Parathyroid adenoma (tissue), 2 donors: ENCODE results near the gene PKP4.

ENCODE experiments used
- H2AFZ ChIP-seq: fragments of 300-600 bp; sonication (generic); one replicate; pipeline ENCODE4 v1.7.0; 2017; ENCODE audit warnings: antibody characterized with exemption, mild to moderate bottlenecking
- H3K27ac ChIP-seq: fragments of 300-600 bp; sonication (generic); one replicate; pipeline ENCODE4 v1.7.0; 2017
- H3K27me3 ChIP-seq: fragments of 300-600 bp; sonication (generic); one replicate; pipeline ENCODE4 v1.7.0; 2017; ENCODE audit warnings: low read length; ENCODE audit not compliant: control insufficient read depth, insufficient read depth
- H3K36me3 ChIP-seq: fragments of 300-600 bp; sonication (generic); one replicate; pipeline ENCODE4 v1.7.0; 2017; ENCODE audit warnings: low read length; ENCODE audit not compliant: control insufficient read depth, insufficient read depth
- H3K4me1 ChIP-seq: fragments of 300-600 bp; sonication (generic); one replicate; pipeline ENCODE4 v1.7.0; 2017; ENCODE audit warnings: control low read depth
- H3K4me2 ChIP-seq: fragments of 300-600 bp; sonication (generic); one replicate; pipeline ENCODE4 v1.7.0; 2017; ENCODE audit warnings: low read length
- H3K4me3 ChIP-seq: fragments of 300-600 bp; sonication (generic); one replicate; pipeline ENCODE4 v1.7.0; 2017; ENCODE audit warnings: low read depth, low read length
- H3K79me2 ChIP-seq: fragments of 300-600 bp; sonication (generic); one replicate; pipeline ENCODE4 v1.7.0; 2017; ENCODE audit warnings: control low read depth
- H3K9ac ChIP-seq: fragments of 300-600 bp; sonication (generic); one replicate; pipeline ENCODE4 v1.7.0; 2017; ENCODE audit warnings: mild to moderate bottlenecking
- H3K9me3 ChIP-seq: fragments of 300-600 bp; sonication (generic); one replicate; pipeline ENCODE4 v1.7.0; 2017; ENCODE audit warnings: low read length; ENCODE audit not compliant: control insufficient read depth
- CTCF ChIP-seq: fragments of 300-600 bp; sonication (generic); IDR thresholded peaks from one replicate; pipeline ENCODE4 v1.7.0; 2017; ENCODE audit warnings: antibody characterized with exemption, mild to moderate bottlenecking
- donor health status: primary hyperparathyroidism.

PKP4 gene

GRCh38 chr2:158664987-158665386 lies 208.2 kb downstream of the PKP4 start:
- Histone ChIP-seq H3K79me2 (no peaks in the 10 kb centered on the region), H3K4me3 (no peak overlapping the region), H3K9me3 (no peaks in the 10 kb centered on the region), H3K36me3 (no peaks in the 10 kb centered on the region), H3K4me1 (no peaks in the 10 kb centered on the region), H3K9ac (no peak overlapping the region), H2AFZ (no peak overlapping the region), H3K4me2 (no peak overlapping the region), H3K27ac (no peak overlapping the region), H3K27me3 (no peaks in the 10 kb centered on the region)
- no peak for TF ChIP-seq CTCF

GRCh38 chr2:158665536-158666302 lies 209.0 kb downstream of the PKP4 start:
- no peak overlapping the region for H3K4me3 ChIP-seq
- H3K4me2 ChIP-seq: no peak overlapping the region
- no peaks in the 10 kb centered on the region for H3K79me2 ChIP-seq
- TF ChIP-seq CTCF: no peak
- H3K9ac ChIP-seq: no peak overlapping the region
- no peak overlapping the region for H2AFZ ChIP-seq
- no peaks in the 10 kb centered on the region for H3K27me3 ChIP-seq
- H3K9me3 ChIP-seq: no peaks in the 10 kb centered on the region
- H3K27ac ChIP-seq: no peak overlapping the region
- no peaks in the 10 kb centered on the region for H3K4me1 ChIP-seq
- H3K36me3 ChIP-seq: no peaks in the 10 kb centered on the region

DNA sequence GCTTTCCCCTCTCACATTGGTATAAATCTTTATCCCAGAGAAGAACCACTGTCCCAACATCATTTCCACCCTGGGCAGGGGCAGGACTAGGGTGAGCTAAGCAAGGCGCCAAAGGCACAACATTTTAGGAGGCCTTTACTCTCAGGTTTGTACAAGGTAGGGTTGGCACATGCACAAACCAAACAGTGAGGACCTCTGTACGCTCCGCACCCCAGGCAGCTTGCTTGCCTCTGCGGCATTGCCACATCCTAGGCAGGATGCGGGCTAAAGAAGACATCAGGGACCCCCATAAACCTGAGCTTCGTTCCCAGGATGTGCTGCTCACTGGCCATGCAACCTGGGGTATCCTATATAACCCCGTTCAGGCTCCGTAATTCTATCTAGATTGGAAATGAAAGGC lies 210.2 kb downstream of the PKP4 start:
- no peak overlapping the region for H3K4me2 ChIP-seq
- no peak overlapping the region for H3K4me3 ChIP-seq
- no peak overlapping the region for H3K9ac ChIP-seq
- H3K27me3 ChIP-seq: no peaks in the 10 kb centered on the region
- no peak overlapping the region for H2AFZ ChIP-seq
- H3K27ac ChIP-seq: no peak overlapping the region
- H3K9me3 ChIP-seq: no peaks in the 10 kb centered on the region
- H3K4me1 ChIP-seq: no peaks in the 10 kb centered on the region
- no peaks in the 10 kb centered on the region for H3K79me2 ChIP-seq
- no peaks in the 10 kb centered on the region for H3K36me3 ChIP-seq
- no peak for TF ChIP-seq CTCF

DNA sequence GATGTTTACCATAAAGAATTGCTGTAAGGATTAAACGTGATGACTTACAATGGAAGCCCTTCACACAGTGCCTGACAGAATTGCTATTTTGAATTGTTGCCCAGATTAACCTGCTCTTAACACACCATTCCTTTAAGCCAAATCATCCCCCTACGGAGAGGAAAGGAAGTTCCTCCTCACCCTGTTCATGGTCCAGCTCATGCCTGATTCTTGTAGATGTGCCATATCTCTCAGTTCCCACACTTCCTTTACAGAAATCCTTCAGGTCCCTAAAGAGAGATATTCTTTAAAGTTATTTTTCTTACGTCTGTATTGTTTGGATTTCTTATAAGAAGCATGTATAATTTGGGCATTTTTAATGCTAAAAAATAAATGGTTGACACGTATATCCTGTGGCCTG lies 210.8 kb downstream of the PKP4 start:
- TF ChIP-seq CTCF: no peak
- Histone ChIP-seq H3K27me3 (no peaks in the 10 kb centered on the region), H3K9me3 (no peaks in the 10 kb centered on the region), H3K4me1 (no peaks in the 10 kb centered on the region), H3K27ac (no peak overlapping the region), H3K79me2 (no peaks in the 10 kb centered on the region), H3K36me3 (no peaks in the 10 kb centered on the region), H3K4me3 (no peak overlapping the region), H3K9ac (no peak overlapping the region), H2AFZ (no peak overlapping the region), H3K4me2 (no peak overlapping the region)
